Limb (tissue), 2 donors: ENCODE results near the gene SAE1.

ENCODE experiments used
- DNase-seq, 2 donors: peaks; one replicate each; pipeline ENCODE4 v3.0.0-alpha.2; 2016; ENCODE audit errors: extremely low spot score in 2 of 2

The SAE1 gene

GRCh38 chr19:47158879-47159503 lies 28.4 kb downstream of the SAE1 start:
- no peak for DNase-seq

- DNase-seq = no peak
Measured at GRCh38 chr19:47161876-47162489, 31.3 kb downstream of the SAE1 start.

GRCh38 chr19:47168065-47168464 lies 37.4 kb downstream of the SAE1 start:
- DNase-seq = no peak

- no peak for DNase-seq
Measured at GRCh38 chr19:47172666-47173455, 42.2 kb downstream of the SAE1 start.

- DNase-seq = no peak
Measured at GRCh38 chr19:47176071-47176626, 45.5 kb downstream of the SAE1 start.

- no peak for DNase-seq
Measured at GRCh38 chr19:47176627-47177090, 46.0 kb downstream of the SAE1 start.

- no peak for DNase-seq
Measured at GRCh38 chr19:47179653-47180310, 49.1 kb downstream of the SAE1 start.

GRCh38 chr19:47183601-47184000 lies 53.0 kb downstream of the SAE1 start:
- DNase-seq = no peak

- no peak for DNase-seq
Measured at GRCh38 chr19:47186446-47187334, 56.1 kb downstream of the SAE1 start.

GRCh38 chr19:47187335-47187655 lies 56.7 kb downstream of the SAE1 start:
- DNase-seq = no peak

GRCh38 chr19:47187797-47188196 lies 57.2 kb downstream of the SAE1 start:
- no peak for DNase-seq

- DNase-seq = no peak
Measured at GRCh38 chr19:47188507-47189033, 57.9 kb downstream of the SAE1 start.

- peak; percentile 27 to 61 for DNase-seq
Measured at GRCh38 chr19:47190167-47190727, 59.6 kb downstream of the SAE1 start.

GRCh38 chr19:47195434-47195833 lies 64.8 kb downstream of the SAE1 start:
- no peak for DNase-seq

- DNase-seq = no peak
Measured at GRCh38 chr19:47197141-47197540, 66.5 kb downstream of the SAE1 start.

GRCh38 chr19:47200530-47200929 lies 69.9 kb downstream of the SAE1 start:
- DNase-seq = no peak

GRCh38 chr19:47203254-47203653 lies 72.6 kb downstream of the SAE1 start:
- no peak for DNase-seq

GRCh38 chr19:47209319-47210179 lies 78.9 kb downstream of the SAE1 start:
- no peak for DNase-seq

- no peak for DNase-seq
Measured at GRCh38 chr19:47210180-47210490, 79.5 kb downstream of the SAE1 start.
